ENCODE data around the gene SUCLG2.

Gene SUCLG2

DNA sequence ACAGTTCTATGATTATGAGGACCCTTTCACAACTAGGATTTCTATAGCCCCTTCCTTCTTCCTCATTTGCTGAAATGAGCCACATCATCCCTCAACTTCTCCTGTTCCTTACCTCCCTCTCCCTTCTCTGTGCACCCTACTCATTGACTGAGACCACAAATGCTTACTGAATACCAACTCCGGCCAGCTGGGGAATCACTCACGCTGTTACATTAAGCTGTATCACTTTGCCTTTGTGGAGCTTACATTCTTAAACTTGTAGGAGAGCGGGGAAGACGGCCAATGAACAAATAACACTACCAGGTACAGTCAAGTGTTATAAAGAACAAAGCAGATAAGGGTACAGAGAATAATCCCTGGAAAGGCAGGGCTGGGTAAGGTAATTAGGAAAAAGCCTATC, 5.7 kb downstream of the SUCLG2 start:
- DNase-seq = no peak

DNA sequence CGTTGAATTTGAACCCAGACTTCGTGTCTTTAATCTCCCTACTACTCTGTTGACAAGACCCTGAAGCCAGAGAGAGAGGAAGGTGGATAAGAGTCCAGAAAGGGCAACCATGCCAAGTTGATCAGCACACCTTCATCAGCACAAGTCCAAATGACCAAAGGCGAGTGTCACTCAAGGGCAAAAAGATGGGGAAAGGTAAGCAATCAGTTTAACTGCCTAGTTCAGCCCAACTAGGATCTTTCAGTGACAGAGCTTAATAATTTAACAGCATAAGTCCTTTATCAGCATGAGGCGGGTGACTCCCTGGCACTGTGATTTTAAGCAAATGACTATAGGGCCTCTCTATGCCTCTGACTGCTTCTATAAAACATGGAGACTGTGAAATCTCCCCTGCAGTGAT, 6.2 kb downstream of the SUCLG2 start:
- DNase-seq = no peak

DNA sequence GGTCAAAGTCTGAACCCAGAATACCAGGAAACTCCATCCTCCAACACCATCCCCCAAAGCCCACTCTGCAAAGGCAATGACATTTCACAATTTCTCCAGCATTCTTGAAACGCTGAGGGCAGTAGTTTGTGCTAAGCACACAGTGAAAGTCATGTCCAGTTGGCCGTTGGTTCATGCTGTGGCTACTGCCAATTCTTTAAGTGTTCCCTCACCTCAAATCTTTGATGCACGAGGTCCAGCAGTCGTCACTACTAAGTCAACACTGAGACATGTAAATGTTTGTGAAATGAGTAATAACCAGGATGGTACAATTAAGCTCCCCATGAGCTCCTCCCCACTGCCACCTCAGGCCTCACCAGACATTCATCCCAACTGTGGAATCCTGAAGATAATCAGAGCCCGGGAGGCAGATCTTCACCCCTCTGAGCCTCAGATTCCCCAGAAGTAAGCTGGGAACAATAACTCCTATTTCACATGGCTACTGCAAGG, 7.0 kb downstream of the SUCLG2 start:
- no peak for DNase-seq

DNA sequence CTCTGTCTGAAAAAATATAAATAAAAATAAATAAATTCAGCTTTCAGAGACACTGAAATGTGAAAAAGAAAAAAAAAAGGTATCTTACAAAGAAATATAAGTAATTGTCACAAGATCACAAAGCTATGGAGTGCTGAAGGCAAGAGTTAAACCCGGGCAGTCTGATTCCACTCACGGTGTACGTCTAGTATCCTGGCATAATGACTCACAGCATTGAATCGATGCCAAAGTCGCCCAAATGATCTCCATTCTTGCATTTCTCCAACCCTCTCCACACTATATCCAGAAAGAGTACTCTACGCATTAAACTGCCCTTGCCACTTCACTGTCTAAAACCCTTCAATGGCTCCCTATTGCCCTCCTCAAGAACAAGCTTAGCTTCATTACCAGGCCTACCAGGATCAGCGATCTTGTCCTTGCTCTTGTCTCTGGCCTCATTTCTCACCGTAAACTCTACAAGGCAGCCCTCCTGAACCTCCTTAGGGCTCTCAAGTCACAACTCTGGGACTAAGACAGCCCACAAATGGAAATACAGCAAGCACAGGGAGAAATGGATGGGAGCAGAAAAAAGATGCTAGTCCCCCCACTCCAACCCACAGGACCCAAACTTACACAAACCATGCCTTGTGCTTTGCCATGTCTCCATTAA, 7.7 kb downstream of the SUCLG2 start:
- no peak for DNase-seq

DNA sequence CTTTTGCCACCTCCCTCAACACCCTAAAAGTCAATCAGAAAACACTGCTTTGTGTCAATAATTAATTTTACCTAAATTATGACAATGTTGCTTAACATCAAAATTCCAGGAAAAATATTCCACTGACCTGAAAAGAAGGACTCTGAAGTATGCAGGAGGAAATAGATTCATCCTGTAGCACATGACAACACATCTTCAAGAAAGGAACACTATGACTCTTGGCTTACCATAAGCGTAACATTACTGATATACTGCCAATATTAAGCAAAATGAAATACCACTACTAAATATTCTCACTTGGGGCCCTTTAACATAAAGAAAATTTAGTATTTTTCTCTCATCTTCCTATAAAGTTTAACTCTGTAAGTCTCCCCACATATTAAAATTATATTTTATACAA, 9.6 kb downstream of the SUCLG2 start:
- DNase-seq = no peak

DNA sequence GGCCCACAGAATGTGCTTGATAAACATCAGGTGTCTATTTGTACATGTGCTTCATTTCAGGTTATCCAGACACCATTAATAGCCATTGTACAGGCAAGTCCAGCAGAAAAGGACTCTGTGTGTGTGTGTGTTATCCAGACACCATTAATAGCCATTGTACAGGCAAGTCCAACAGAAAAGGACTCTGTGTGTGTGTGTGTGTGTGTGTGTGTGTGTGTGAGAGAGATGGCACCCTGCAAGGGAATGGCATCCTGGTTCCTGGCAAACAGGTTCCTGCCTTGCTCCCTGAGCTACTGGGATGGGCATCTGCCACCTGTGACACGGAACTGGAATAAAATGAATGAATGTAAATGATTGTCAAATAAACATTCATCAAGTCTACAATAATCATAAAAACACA, 11.7 kb downstream of the SUCLG2 start:
- DNase-seq = no peak

DNA sequence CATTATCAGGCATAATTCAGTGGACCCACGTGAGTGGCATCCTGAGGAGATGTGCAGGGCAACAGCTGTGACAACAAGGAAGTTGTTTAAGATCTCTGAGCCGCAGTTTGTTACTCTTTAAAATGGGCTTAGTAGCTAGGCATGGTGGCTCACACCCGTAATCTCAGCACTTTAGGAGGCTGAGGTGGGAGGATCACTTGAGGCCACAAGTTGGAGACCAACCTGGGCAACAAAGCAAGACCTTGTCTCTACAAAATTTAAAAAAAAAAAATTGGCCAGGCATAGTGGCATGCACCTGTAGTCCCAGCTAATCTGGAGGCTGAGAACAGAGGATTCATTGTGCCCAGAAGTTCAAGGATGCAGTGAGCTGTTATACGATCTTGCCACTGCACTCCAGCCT, 12.2 kb downstream of the SUCLG2 start:
- DNase-seq = no peak

DNA sequence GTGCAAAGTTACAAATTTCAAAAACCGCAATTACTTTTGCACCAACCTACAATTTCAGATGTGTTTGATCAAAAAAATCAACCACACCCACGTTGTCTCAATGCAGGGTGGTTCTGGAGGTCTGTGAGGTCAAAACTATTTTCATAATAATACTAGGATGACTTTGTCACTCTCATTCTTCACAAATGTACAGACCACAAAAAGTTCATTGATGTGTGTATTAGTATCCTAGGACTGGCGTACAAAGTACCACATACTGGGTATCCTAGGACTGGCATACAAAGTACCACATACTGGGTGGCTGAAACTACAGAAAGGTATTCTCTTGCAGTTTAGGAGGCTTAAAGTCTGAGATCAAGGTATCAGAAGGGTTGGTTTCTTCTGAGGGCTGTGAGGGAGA, 13.0 kb downstream of the SUCLG2 start:
- no peak for DNase-seq

DNA sequence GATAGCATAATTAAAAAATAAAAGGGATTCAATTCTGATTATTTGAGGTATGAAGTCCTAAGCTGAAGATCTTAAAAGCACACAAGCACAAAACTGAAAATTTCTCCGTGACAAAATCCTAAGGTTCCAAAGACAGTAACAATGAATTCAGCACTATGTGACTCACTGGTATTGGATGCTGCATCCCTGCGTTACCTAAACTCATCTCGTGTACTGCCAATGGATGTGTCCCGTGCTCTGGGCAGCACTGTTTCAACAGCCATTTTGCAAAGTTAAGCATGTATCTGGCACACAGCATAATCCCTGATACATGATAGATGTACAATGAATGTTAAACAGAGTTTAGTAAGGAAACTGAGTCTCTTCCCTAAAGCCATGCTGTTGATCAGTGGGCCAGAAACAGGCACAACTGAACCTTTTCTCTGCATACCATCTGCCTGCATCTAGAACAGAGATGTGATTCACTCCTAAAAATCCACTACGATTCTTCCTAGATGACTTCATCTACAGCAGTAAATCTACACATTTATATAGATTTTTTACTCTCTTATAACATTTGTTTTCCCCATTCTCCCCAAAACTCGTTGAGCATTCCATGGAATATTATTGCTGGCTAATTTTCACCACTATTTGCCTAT, 14.3 kb downstream of the SUCLG2 start:
- DNase-seq = no peak

DNA sequence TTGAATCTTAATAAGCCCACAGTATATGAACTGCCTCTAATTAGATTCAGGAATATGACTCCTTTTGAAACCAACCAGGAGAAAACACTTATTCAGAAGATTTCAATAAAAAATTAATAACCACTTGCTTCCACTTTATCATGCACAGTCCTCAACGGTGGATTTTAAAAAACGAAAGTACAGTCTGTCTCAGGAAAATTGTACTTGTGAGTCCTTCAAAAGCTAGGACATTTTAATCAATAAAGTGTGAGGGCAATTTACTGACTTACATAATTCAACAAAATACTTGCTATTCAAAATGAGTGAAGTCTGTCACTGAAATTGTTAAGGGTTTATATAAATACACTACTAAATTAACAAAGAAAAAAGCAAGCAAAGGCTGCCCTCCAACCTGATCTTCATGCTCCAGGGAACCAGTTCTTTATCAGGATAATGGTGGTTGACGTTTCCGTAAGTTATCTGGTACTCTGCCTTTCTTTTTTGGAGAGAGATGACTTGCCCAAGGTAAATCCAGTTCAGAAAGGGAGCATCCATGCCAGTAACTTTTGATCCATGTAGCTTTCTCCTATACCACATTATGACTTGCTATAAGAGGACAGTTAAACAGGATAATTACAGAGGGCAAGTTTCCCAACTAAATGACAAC, 17.0 kb downstream of the SUCLG2 start:
- no peak for DNase-seq

DNA sequence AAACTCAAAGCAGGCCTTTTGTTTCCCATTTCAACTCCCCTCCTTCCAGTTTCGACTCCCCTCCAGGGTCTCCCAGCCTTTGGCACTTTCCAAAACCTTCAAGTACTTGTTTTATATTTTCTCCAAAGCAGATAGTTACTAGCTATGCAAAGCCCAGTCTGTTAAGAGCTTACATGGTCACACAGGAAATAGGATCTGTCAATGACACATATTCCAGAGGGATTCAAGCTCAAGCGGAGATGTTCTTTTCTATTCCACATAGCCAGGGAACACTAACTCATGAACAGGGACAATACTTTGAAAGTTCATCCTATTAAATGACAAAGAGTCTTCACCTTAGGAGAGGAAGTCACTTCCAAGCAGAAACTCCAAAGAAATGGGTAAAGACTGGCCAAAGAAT, 18.6 kb downstream of the SUCLG2 start:
- no peak for DNase-seq

DNA sequence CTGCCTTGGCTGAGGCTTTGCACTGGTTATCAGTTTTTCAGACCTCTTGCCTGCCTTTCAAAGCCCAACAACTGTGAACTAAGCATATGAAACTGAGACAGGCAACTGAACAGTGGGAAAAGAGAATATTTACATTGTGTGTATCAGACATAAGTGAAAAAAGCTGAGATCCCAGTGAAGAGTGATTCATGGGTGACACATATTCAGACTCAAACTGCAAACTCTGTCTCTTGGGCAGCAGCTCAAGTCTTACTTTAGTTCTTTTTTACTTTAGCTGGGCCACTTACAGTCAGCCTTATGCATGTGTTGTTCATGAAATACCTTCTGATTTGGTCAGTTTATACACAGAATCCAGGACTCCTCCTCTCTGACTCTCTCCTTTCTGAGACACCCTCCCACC, 19.2 kb downstream of the SUCLG2 start:
- no peak for DNase-seq

DNA sequence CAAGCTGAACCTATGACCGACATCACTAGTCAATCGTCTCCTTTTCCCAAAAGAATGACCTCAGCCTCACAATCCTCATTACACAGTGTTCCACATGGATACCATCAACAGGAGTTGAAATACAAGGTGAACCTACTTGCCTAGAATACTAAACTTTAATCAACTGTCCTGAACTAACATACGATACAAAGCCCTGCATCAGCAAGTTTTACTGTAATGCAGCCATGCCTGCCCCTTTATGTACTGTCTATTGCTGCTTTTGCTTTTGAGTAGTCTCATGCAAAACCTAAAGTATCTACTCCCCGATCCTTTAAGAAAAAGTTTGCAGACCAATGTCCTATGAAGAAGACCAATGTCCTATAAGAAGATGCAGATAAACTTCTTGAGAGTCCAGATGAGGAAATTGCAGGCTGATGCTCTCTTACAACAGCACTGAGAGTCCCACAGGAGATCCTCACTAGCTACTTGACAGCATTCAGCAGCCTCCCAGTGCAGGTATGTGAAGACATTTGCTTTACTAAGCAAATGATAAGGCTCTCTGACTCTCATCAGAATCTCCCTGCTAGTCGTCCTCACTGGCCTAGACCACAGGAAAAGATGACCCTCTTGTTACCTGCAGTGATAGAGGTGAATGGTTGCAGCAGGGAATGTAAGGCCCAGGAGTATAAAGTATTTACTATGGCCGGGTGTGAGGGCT, 23.6 kb downstream of the SUCLG2 start:
- DNase-seq = no peak

DNA sequence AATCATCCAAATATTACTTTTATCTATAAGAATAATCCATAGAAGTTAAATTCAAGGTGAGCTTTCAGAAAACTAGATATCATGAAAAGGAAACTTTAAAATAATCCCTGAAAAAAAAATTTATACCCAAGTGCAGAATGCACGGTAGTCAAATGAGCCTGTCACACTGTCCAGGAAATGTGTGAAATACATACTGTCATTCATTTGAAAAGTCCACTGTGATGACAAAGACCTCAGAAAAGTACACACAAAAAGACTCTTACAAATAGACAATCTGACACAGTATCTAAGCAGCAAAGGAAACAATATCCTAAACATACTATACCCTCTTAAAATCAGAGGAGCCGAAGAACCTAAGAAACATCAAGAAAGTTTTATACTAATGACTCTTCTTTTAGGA, 29.7 kb downstream of the SUCLG2 start:
- DNase-seq = no peak

DNA sequence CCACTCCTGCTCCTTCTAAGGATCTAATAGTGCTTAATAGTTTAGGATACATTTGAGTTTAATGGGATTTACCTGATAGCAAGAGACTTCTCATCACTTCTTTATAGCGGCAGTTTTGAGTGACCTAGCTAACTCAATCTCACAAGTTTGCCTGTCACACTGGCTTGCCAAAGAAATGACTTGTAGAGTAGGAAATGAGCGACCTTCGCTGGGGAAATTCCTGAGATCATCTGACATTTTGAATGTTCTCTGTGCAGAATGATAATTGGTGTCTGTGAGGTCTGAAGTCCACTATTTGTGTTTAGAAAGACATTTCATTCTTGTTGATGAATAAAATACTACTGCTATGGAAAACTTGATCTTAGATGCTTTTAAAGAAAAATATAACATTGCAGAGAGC, 30.3 kb downstream of the SUCLG2 start:
- no peak for DNase-seq

DNA sequence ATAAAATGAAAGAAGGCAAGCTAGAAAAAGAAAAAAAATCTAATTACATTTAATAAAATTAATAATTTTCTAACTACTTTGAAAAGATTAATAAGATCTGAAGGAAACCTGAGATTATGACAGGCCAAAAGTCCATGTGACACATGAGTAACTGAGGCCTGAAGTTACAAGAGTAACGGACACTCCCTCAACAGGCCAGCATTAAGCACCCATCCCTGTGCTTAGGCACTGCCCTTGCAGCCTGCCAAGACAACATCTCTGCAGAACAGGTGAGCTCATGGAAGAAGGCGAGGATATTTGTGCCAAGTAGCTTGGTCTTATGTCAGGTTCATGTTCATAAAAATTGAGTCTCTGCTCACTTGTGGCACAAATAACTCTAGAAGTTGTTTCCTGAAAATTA, 31.8 kb downstream of the SUCLG2 start:
- no peak for DNase-seq

DNA sequence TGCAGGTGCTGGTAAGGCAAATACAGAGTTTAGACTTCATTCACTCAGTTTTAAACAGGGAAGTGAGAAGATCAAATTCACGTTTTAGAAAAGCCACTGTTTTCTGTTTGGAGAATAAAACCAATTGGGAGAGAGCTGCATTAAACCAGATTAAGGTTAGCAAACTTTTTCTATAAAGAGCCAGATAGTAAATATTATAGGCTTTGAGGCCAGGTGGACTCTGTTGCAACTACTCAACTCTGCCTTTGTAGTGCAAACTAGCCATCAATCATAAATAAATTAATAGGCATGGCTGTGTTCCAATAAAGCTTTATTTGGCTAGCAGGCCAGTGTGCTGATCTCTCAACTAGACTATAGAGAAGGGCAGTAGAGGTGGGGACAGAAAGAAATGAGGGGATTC, 33.5 kb downstream of the SUCLG2 start:
- no peak for DNase-seq

DNA sequence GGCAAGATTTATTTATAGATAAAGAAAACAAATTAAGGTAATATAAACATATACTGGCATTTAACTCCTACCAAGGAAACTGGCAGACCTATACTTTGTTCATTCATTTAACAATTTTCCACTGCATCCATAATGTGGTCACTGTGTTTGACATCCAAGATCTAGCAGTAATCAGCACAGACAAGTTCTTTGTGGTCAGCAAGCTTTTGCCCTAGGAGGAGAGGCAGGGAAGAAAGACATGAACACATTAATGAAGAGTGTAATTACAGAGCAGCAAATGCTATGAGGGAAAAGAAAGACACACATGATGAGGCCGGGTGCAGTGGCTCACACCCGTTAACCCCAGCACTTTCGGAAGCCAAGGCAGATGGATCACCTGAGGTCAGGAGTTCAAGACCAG, 34.4 kb downstream of the SUCLG2 start:
- DNase-seq = no peak

DNA sequence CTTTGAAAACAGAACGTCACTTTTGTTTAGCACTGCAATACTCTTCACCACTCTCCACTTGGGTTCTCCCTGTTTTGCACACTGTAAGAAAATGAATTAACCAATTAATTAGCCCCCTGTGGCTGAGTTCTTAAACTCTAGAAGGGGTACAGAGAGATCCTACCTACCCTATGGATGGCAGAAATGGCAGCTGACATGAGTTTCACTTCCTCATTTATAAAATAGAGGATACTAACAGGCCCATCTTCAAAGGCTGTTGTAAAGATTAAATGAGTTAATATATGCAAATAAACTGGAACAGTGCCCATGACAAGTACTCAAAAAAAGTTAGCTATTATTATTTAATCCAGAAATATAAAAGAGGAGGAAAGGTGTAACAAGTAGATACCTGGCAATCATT, 36.9 kb downstream of the SUCLG2 start:
- DNase-seq = no peak

DNA sequence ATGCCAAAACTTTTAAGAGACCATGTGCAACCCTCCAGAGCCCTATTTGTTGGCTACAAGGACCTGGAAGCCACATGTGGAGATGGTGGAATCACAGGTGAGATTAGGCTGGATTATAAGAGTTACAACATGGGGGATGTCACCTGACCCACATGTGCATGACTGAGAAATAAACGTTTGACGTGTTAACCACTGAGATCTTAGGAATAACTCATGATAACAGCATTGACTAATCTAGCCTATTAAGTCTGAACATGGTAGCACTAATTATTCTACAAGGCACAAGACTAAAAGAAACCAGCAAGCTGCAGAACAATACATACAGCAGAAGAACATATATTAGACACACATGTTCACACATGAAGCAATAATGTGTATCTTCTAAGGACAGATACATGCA, 38.4 kb downstream of the SUCLG2 start:
- no peak for DNase-seq

DNA sequence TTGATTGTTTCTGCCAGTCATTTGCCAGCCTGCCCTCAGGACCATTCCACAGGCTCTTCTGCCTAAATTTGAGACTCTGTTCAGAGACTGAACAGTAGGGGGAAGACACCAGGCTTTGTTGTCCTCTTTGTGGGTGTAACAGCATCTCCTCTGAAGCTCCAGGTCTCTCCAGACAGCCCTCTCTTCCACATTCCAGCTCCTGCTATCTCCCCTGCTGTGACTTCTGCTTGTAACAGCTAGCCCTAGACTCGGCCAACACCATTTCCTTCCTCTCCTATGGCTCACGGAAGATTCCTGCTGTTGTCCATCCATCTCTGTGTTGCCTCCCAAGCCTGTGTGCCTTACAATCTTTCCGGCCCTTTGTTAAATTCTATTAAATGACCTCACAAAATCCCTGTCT, 40.2 kb downstream of the SUCLG2 start:
- no peak for DNase-seq

DNA sequence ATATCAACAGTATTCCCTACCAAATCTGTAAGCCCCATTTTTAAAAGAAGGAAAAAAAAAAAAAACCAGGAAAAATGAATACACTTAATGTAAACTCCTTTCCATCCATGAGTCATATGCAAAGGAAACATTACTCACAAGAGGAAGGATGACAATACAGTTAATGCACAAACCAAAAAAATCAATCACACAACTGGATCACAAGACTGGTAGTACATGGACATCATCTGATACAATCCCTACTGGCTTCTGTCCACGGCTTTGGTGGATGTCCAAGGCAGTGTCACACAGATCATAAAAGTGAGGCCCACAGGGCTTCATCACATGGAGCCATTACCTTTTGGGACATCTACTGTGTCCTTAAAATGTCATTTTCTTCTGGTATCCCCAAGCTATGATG, 44.0 kb downstream of the SUCLG2 start:
- DNase-seq = no peak

DNA sequence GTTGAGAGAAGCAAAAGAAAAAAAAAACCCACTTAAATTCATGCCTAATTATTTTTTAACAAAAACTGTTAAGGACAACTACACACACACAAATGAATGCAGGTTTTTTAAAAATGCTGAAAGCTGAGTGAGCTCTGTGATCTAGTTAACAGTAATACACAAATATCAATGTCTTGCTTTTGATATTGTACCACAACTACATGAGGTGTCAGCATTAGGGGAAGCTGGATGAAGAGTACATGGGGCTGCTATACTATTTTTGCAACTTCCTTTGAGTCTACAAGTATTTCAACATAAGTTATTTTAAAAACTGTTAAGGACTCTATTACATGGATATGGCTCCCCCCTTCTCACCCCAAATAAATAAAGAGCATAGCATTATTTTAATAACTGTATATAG, 44.7 kb downstream of the SUCLG2 start:
- DNase-seq = no peak

DNA sequence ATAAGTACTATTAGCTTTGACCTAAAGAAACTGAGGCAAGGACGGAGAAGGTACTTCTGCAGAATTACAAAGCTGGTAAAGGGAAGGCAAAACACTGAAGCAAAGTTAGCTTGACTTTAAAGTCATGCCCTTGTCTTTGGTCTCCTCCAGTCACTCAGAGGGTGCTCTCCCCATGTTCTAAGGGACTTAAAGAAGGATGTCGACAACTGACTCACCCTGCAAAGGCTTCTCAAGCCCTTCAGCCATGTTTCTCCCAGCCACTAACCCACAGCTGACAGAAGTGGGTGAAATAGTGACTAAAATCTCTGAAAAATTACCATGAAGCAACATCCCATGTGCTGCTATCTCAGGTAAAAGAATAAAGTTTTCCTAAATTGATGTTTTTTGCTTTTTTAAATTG, 46.4 kb downstream of the SUCLG2 start:
- no peak for DNase-seq

Measured in DMS79 treated with DMSO at 0.1 percent for 48 hours (cell line).